Astrocyte (in vitro differentiated cells and primary cell): Measurements from ENCODE around the gene KRT80.

ENCODE experiments used
- CTCF ChIP-seq: IDR thresholded peaks from 2 replicates; pipeline ENCODE4 v1.5.1; 2011; ENCODE audit warnings: low read depth, mild to moderate bottlenecking, inconsistent platforms, low read length, moderate library complexity; ENCODE audit not compliant: insufficient read depth
- EZH2 ChIP-seq: IDR thresholded peaks from 2 replicates; pipeline ENCODE4 v1.6.1; 2012; ENCODE audit warnings: mild to moderate bottlenecking, low read length, inconsistent platforms; ENCODE audit not compliant: insufficient read depth

GRCh38 chr12:52200781-52201450, 9.1 kb upstream of the KRT80 start:
- no peak for TF ChIP-seq CTCF
- no peak for TF ChIP-seq EZH2
